ENCODE results near the gene GPM6B.

Gene GPM6B

GRCh38 chrX:13834355-13834754 is 17.5 kb upstream of the GPM6B start:
- H3K4me3 Mint-ChIP-seq: no peak overlapping the region
- H3K36me3 Mint-ChIP-seq (ENCODE audit: low read depth): no peaks in the 10 kb centered on the region
- H3K9me3 Mint-ChIP-seq: no peaks in the 10 kb centered on the region
- H3K4me1 Mint-ChIP-seq (ENCODE audit: low read depth): no peaks in the 10 kb centered on the region
- no peak overlapping the region for H3K27ac Mint-ChIP-seq
- H3K27me3 Mint-ChIP-seq: no peaks in the 10 kb centered on the region

GRCh38 chrX:13829983-13830382 is 13.1 kb upstream of the GPM6B start:
- Mint-ChIP-seq H3K27ac (no peak overlapping the region), H3K27me3 (no peaks in the 10 kb centered on the region), H3K36me3 (ENCODE audit: low read depth) (no peaks in the 10 kb centered on the region), H3K9me3 (no peaks in the 10 kb centered on the region), H3K4me1 (ENCODE audit: low read depth) (no peaks in the 10 kb centered on the region), H3K4me3 (no peak overlapping the region)

GRCh38 chrX:13828392-13828791 is 11.5 kb upstream of the GPM6B start:
- H3K27ac Mint-ChIP-seq: no peak overlapping the region
- no peaks in the 10 kb centered on the region for H3K9me3 Mint-ChIP-seq
- H3K27me3 Mint-ChIP-seq: no peaks in the 10 kb centered on the region
- no peak overlapping the region for H3K4me3 Mint-ChIP-seq
- H3K4me1 Mint-ChIP-seq (ENCODE audit: low read depth): no peaks in the 10 kb centered on the region
- H3K36me3 Mint-ChIP-seq (ENCODE audit: low read depth): no peaks in the 10 kb centered on the region

GRCh38 chrX:13827298-13828090 is 10.6 kb upstream of the GPM6B start:
- Mint-ChIP-seq H3K27me3 (no peaks in the 10 kb centered on the region), H3K27ac (no peak overlapping the region), H3K4me1 (ENCODE audit: low read depth) (no peaks in the 10 kb centered on the region), H3K9me3 (no peaks in the 10 kb centered on the region), H3K36me3 (ENCODE audit: low read depth) (no peaks in the 10 kb centered on the region), H3K4me3 (no peak overlapping the region)

GRCh38 chrX:13826770-13827169 is 9.9 kb upstream of the GPM6B start:
- Mint-ChIP-seq H3K9me3 (no peaks in the 10 kb centered on the region), H3K4me1 (ENCODE audit: low read depth) (no peaks in the 10 kb centered on the region), H3K4me3 (no peak overlapping the region), H3K27ac (no peak overlapping the region), H3K36me3 (ENCODE audit: low read depth) (no peaks in the 10 kb centered on the region), H3K27me3 (no peaks in the 10 kb centered on the region)

GRCh38 chrX:13825178-13825762 is 8.4 kb upstream of the GPM6B start:
- no peaks in the 10 kb centered on the region for H3K36me3 Mint-ChIP-seq (ENCODE audit: low read depth)
- H3K27ac Mint-ChIP-seq: no peak overlapping the region
- no peaks in the 10 kb centered on the region for H3K9me3 Mint-ChIP-seq
- H3K4me1 Mint-ChIP-seq (ENCODE audit: low read depth): no peaks in the 10 kb centered on the region
- no peaks in the 10 kb centered on the region for H3K27me3 Mint-ChIP-seq
- no peak overlapping the region for H3K4me3 Mint-ChIP-seq

- Mint-ChIP-seq H3K4me1 (ENCODE audit: low read depth) (no peaks in the 10 kb centered on the region), H3K36me3 (ENCODE audit: low read depth) (no peaks in the 10 kb centered on the region), H3K27me3 (peaks cover 5% of the 10 kb centered on the region), H3K9me3 (no peaks in the 10 kb centered on the region), H3K27ac (no peak overlapping the region), H3K4me3 (no peak overlapping the region)
Measured at GRCh38 chrX:13824746-13825145, 7.9 kb upstream of the GPM6B start.

- H3K4me3 Mint-ChIP-seq: no peak overlapping the region
- no peaks in the 10 kb centered on the region for H3K36me3 Mint-ChIP-seq (ENCODE audit: low read depth)
- H3K27ac Mint-ChIP-seq: no peak overlapping the region
- no peaks in the 10 kb centered on the region for H3K4me1 Mint-ChIP-seq (ENCODE audit: low read depth)
- H3K9me3 Mint-ChIP-seq: no peaks in the 10 kb centered on the region
- peaks cover 5% of the 10 kb centered on the region for H3K27me3 Mint-ChIP-seq
Measured at GRCh38 chrX:13821738-13822137, 4.8 kb upstream of the GPM6B start.

GRCh38 chrX:13816176-13816575 is 717 bp downstream of the GPM6B start:
- H3K9me3 Mint-ChIP-seq: no peaks in the 10 kb centered on the region
- peaks cover 5% of the 10 kb centered on the region for H3K27me3 Mint-ChIP-seq
- no peak overlapping the region for H3K27ac Mint-ChIP-seq
- H3K36me3 Mint-ChIP-seq (ENCODE audit: low read depth): no peaks in the 10 kb centered on the region
- H3K4me1 Mint-ChIP-seq (ENCODE audit: low read depth): no peaks in the 10 kb centered on the region
- no peak overlapping the region for H3K4me3 Mint-ChIP-seq

GRCh38 chrX:13815664-13816063 is 1.2 kb downstream of the GPM6B start:
- H3K4me3 Mint-ChIP-seq: no peak overlapping the region
- H3K27me3 Mint-ChIP-seq: peaks cover 5% of the 10 kb centered on the region
- no peaks in the 10 kb centered on the region for H3K4me1 Mint-ChIP-seq (ENCODE audit: low read depth)
- H3K9me3 Mint-ChIP-seq: no peaks in the 10 kb centered on the region
- no peak overlapping the region for H3K27ac Mint-ChIP-seq
- no peaks in the 10 kb centered on the region for H3K36me3 Mint-ChIP-seq (ENCODE audit: low read depth)

GRCh38 chrX:13808865-13809264 is 8.0 kb downstream of the GPM6B start:
- Mint-ChIP-seq H3K36me3 (ENCODE audit: low read depth) (no peaks in the 10 kb centered on the region), H3K27ac (no peak overlapping the region), H3K4me3 (no peak overlapping the region), H3K9me3 (no peaks in the 10 kb centered on the region), H3K4me1 (ENCODE audit: low read depth) (no peaks in the 10 kb centered on the region), H3K27me3 (peaks cover 4% of the 10 kb centered on the region)

GRCh38 chrX:13808293-13808692 is 8.6 kb downstream of the GPM6B start:
- no peaks in the 10 kb centered on the region for H3K9me3 Mint-ChIP-seq
- no peaks in the 10 kb centered on the region for H3K4me1 Mint-ChIP-seq (ENCODE audit: low read depth)
- no peaks in the 10 kb centered on the region for H3K36me3 Mint-ChIP-seq (ENCODE audit: low read depth)
- no peak overlapping the region for H3K4me3 Mint-ChIP-seq
- H3K27me3 Mint-ChIP-seq: peaks cover 4% of the 10 kb centered on the region
- no peak overlapping the region for H3K27ac Mint-ChIP-seq

GRCh38 chrX:13805241-13805640 is 11.7 kb downstream of the GPM6B start:
- Mint-ChIP-seq H3K36me3 (ENCODE audit: low read depth) (no peaks in the 10 kb centered on the region), H3K4me1 (ENCODE audit: low read depth) (no peaks in the 10 kb centered on the region), H3K9me3 (no peaks in the 10 kb centered on the region)

GRCh38 chrX:13803116-13803515 is 13.8 kb downstream of the GPM6B start:
- H3K27ac Mint-ChIP-seq: no peak overlapping the region

More at GRCh38 chrX:13805241-13805640, 11.7 kb downstream of the GPM6B start:
- Mint-ChIP-seq H3K4me3 (no peak overlapping the region), H3K27ac (no peak overlapping the region), H3K27me3 (peaks cover 4% of the 10 kb centered on the region)

GRCh38 chrX:13798184-13798583 is 18.7 kb downstream of the GPM6B start:
- Mint-ChIP-seq H3K27me3 (no peaks in the 10 kb centered on the region), H3K9me3 (no peaks in the 10 kb centered on the region), H3K4me3 (no peak overlapping the region), H3K4me1 (ENCODE audit: low read depth) (no peaks in the 10 kb centered on the region), H3K36me3 (ENCODE audit: low read depth) (no peaks in the 10 kb centered on the region), H3K27ac (no peak overlapping the region)

More at GRCh38 chrX:13803116-13803515, 13.8 kb downstream of the GPM6B start:
- no peaks in the 10 kb centered on the region for H3K36me3 Mint-ChIP-seq (ENCODE audit: low read depth)
- H3K27me3 Mint-ChIP-seq: peaks cover 4% of the 10 kb centered on the region
- no peak overlapping the region for H3K4me3 Mint-ChIP-seq
- H3K9me3 Mint-ChIP-seq: no peaks in the 10 kb centered on the region
- H3K4me1 Mint-ChIP-seq (ENCODE audit: low read depth): no peaks in the 10 kb centered on the region

GRCh38 chrX:13797512-13797911 is 19.4 kb downstream of the GPM6B start:
- Mint-ChIP-seq H3K27ac (no peak overlapping the region), H3K4me1 (ENCODE audit: low read depth) (no peaks in the 10 kb centered on the region), H3K36me3 (ENCODE audit: low read depth) (no peaks in the 10 kb centered on the region)

More at GRCh38 chrX:13797512-13797911, 19.4 kb downstream of the GPM6B start:
- H3K27me3 Mint-ChIP-seq: no peaks in the 10 kb centered on the region
- no peaks in the 10 kb centered on the region for H3K9me3 Mint-ChIP-seq
- no peak overlapping the region for H3K4me3 Mint-ChIP-seq
